AG04449 (cell line): ENCODE results near the gene PLXNA4.

Experiments
- CTCF ChIA-PET: fragments of 350-600 bp; formaldehyde crosslinking; extraction: SDS; loops from one replicate; lab custom pipeline; 2021; ENCODE audit warnings: antibody characterized with exemption; lab: Yijun Ruan, JAX
- POLR2A ChIA-PET: fragments of 400-600, 350-600 bp; formaldehyde crosslinking; extraction: SDS; loops from one replicate; lab custom pipeline; 2020; ENCODE audit warnings: antibody characterized with exemption, inconsistent platforms; lab: Yijun Ruan, JAX
- DNase-seq: peaks from one replicate; pipeline ENCODE4 v3.0.0-alpha.2; 2010; ENCODE audit warnings: low read depth, low spot score
- H3K4me3 ChIP-seq: 2 replicates; pipeline ENCODE4 v1.5.1; 2011; ENCODE audit warnings: low read depth, mild to moderate bottlenecking, control low read depth, low read length
- TF ChIP-seq, protein P1 (sequence below): IDR thresholded peaks from one replicate; pipeline ENCODE4 v1.5.1; 2011; ENCODE audit warnings: mild to moderate bottlenecking, moderate library complexity, low read length, control low read depth, inconsistent platforms; ENCODE audit not compliant: insufficient read depth; ENCODE audit errors: missing control alignments

PLXNA4 gene

GRCh38 chr7:132531562-132531961 is 44.7 kb downstream of the PLXNA4 start:
- H3K4me3 ChIP-seq: no peak overlapping the region
- ChIA-PET CTCF (no interaction called here), POLR2A (no interaction called here)
- TF ChIP-seq, protein P1, sequence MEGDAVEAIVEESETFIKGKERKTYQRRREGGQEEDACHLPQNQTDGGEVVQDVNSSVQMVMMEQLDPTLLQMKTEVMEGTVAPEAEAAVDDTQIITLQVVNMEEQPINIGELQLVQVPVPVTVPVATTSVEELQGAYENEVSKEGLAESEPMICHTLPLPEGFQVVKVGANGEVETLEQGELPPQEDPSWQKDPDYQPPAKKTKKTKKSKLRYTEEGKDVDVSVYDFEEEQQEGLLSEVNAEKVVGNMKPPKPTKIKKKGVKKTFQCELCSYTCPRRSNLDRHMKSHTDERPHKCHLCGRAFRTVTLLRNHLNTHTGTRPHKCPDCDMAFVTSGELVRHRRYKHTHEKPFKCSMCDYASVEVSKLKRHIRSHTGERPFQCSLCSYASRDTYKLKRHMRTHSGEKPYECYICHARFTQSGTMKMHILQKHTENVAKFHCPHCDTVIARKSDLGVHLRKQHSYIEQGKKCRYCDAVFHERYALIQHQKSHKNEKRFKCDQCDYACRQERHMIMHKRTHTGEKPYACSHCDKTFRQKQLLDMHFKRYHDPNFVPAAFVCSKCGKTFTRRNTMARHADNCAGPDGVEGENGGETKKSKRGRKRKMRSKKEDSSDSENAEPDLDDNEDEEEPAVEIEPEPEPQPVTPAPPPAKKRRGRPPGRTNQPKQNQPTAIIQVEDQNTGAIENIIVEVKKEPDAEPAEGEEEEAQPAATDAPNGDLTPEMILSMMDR: no peak
- DNase-seq: no peak

DNA sequence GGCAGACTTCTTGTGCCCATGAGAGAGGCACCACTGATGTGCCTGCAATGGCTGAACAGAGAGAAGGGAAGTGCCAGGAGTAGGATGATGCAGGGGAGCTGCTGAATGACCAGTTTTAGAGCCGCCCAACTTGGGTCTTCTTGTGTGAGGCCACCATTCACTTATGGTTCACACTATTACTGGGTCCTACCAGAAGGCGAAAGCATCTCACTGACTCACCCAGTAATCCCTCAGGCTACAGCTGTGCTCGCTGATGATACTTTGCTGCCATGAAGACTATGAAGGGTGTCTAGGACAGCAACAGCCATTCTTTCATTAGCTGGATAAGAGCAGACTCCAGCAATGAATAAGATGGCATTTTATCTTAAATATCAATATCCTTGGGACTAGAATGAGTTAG is 47.6 kb downstream of the PLXNA4 start:
- DNase-seq: no peak
- no peak overlapping the region for H3K4me3 ChIP-seq
- ChIA-PET CTCF (no interaction called here), POLR2A (no interaction called here)
- TF ChIP-seq, protein P1: no peak

GRCh38 chr7:132527467-132528410 is 48.5 kb downstream of the PLXNA4 start:
- POLR2A ChIA-PET: no interaction called here
- TF ChIP-seq, protein P1: no peak
- CTCF ChIA-PET: no interaction called here
- no peak overlapping the region for H3K4me3 ChIP-seq
- no peak for DNase-seq

DNA sequence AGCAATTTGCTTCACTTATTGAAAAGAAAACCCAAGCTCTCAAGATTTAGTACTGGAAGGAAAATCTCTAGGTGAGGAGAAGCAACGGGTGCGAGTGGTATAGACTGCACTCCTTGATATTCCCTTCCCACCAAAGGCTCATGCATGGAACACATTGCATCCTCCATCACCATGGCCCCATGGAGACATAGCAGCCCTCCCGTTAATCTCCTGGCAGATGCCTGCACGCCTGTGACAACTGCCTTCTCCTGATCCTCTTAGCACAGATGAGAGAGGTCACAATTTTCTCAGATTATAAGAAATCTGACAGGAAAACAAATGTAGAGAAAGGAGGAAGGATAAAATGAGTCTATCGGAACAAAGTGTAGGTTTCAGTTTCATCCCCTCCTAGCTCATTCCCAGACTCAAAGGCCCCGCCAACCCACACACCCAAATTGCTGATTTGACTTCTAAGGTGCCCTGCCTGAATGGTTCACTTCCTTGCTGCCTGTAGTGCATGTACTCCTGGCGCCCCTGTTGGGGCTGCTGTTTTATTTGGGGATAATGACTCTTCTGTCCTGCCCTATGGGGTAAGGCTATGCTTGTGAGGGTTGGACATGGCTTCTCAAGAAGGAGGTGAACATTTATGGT is 50.0 kb downstream of the PLXNA4 start:
- H3K4me3 ChIP-seq: no peak overlapping the region
- no peak for DNase-seq
- ChIA-PET POLR2A (no interaction called here), CTCF (no interaction called here)
- TF ChIP-seq, protein P1: no peak

GRCh38 chr7:132521423-132521822 is 54.8 kb downstream of the PLXNA4 start:
- H3K4me3 ChIP-seq: no peak overlapping the region
- ChIA-PET CTCF (no interaction called here), POLR2A (no interaction called here)
- TF ChIP-seq, protein P1: no peak
- no peak for DNase-seq

DNA sequence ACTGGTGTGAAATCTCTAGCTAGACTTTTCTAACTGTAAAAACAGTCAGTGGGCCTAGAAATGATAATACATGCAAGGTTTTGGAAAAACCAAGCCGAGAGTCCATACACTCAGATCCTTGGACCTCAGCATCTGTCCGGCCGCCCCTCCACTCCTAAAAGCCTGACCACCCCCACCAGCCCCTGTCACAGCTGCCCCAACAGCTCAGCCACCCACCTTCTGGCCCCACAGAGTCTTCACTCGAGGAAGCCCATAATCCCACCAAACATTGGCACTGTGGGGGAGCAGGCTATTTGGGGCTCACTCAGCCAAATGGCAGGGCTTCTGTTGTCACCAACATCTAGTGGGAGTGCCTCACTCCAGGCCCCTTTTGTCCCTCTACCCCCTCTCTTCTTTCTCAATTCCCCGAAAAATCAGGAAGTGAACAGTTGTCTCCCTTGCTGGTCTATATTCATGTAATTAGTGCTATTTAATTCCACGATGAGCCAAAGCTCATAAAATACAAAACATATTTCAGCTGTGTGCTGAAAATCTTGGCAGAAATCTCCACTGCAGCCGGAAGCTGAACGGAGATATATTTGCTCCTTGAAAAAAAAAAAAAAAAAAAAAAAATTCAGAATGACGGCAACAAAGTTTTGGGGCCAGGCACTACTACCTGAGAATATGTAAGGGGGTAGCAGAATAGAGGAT is 55.5 kb downstream of the PLXNA4 start:
- H3K4me3 ChIP-seq: no peak overlapping the region
- ChIA-PET POLR2A (no interaction called here), CTCF (no interaction called here)
- TF ChIP-seq, protein P1: no peak
- DNase-seq: no peak
